ENCODE data around the gene NPIPB6. TPM values are rescaled to one million over a fixed set of nuclear protein-coding genes. Genes with fewer than 3 reads are reported as not detected.

Gene NPIPB6
- total and polyA plus RNA-seq, 4 donors: 0.42 to 0.75 TPM; not detected in 2

GRCh38 chr16:28311913-28312312, 51.4 kb downstream of the NPIPB6 start (continued):
- no peak for TF ChIP-seq REST (IDR thresholded peaks at IDR 0.05)

GRCh38 chr16:28311413-28311812, 51.9 kb downstream of the NPIPB6 start:
- DNase-seq (ENCODE audit: low spot score): no peak
- Histone ChIP-seq H3K9me3 (ENCODE audit: control insufficient read depth in 4 of 4, low read length in 3 of 4) (no peaks in the 10 kb centered on the region), H3K36me3 (ENCODE audit: control insufficient read depth in 4 of 4, insufficient read depth in 3 of 4, low read depth in 1 of 4, low read length in 3 of 4) (no peaks in the 10 kb centered on the region), H3K27ac (ENCODE audit: low read depth in 1 of 2, low read length in 2 of 2) (no peak overlapping the region), H3K4me3 (ENCODE audit: low read depth in 1 of 3, low read length in 3 of 3) (no peak overlapping the region), H3K9ac (ENCODE audit: low read depth in 1 of 2, low read length in 2 of 2) (no peak overlapping the region), H3K27me3 (ENCODE audit: control insufficient read depth in 4 of 4, insufficient read depth in 4 of 4, low read length in 3 of 4) (no peaks in the 10 kb centered on the region), H3K4me1 (ENCODE audit: control insufficient read depth in 4 of 4, insufficient read depth in 4 of 4, low read length in 3 of 4) (peaks cover 0 to 4% (median 1%) of the 10 kb centered on the region in 4 donors)
- TF ChIP-seq FOXA2 (IDR thresholded peaks at IDR 0.05) (no peak), RAD21 (IDR thresholded peaks at IDR 0.05) (no peak), GABPA (IDR thresholded peaks at IDR 0.05 in 1 of 2, conservative IDR thresholded peaks at IDR 0.05 in 1 of 2) (no peak)
- WGBS: 96% methylated on average over 4 of the region's 4 CpGs

GRCh38 chr16:28310796-28311195, 52.5 kb downstream of the NPIPB6 start:
- DNase-seq (ENCODE audit: low spot score): no peak

More at GRCh38 chr16:28310796-28311195, 52.5 kb downstream of the NPIPB6 start:
- no peaks in the 10 kb centered on the region for H3K27me3 ChIP-seq (ENCODE audit: control insufficient read depth in 4 of 4, insufficient read depth in 4 of 4, low read length in 3 of 4)
- H3K4me3 ChIP-seq (ENCODE audit: low read depth in 1 of 3, low read length in 3 of 3): no peak overlapping the region
- no peak overlapping the region for H3K27ac ChIP-seq (ENCODE audit: low read depth in 1 of 2, low read length in 2 of 2)
- no peaks in the 10 kb centered on the region for H3K9me3 ChIP-seq (ENCODE audit: control insufficient read depth in 4 of 4, low read length in 3 of 4)
- H3K4me1 ChIP-seq (ENCODE audit: control insufficient read depth in 4 of 4, insufficient read depth in 4 of 4, low read length in 3 of 4): peaks cover 0 to 4% (median 1%) of the 10 kb centered on the region in 4 donors
- no peaks in the 10 kb centered on the region for H3K36me3 ChIP-seq (ENCODE audit: control insufficient read depth in 4 of 4, insufficient read depth in 3 of 4, low read depth in 1 of 4, low read length in 3 of 4)
- no peak for TF ChIP-seq EGR1 (IDR thresholded peaks at IDR 0.05; ENCODE audit: low read depth in 2 of 2)
- no peak for TF ChIP-seq CTCF (IDR thresholded peaks at IDR 0.05; ENCODE audit: low read depth, low read length, missing input control)
- no peak for TF ChIP-seq FOXA2 (IDR thresholded peaks at IDR 0.05)
- TF ChIP-seq FOXA1 (IDR thresholded peaks at IDR 0.05): no peak
- no peak for TF ChIP-seq ATF3 (IDR thresholded peaks at IDR 0.05)
- TF ChIP-seq RAD21 (IDR thresholded peaks at IDR 0.05): no peak
- TF ChIP-seq RXRA (IDR thresholded peaks at IDR 0.05): no peak
- TF ChIP-seq ZBTB33 (IDR thresholded peaks at IDR 0.05): no peak
- TF ChIP-seq MAX (IDR thresholded peaks at IDR 0.05): no peak
- no peak for TF ChIP-seq TAF1 (conservative IDR thresholded peaks at IDR 0.05)
- no peak for TF ChIP-seq REST (IDR thresholded peaks at IDR 0.05)
- no peak for TF ChIP-seq HNF4A (conservative IDR thresholded peaks at IDR 0.05)
- no peak for TF ChIP-seq YY1 (IDR thresholded peaks at IDR 0.05)
- no peak for TF ChIP-seq HNF4G (IDR thresholded peaks at IDR 0.05)
- no peak for TF ChIP-seq NR2F2 (IDR thresholded peaks at IDR 0.05)
- H3K9ac ChIP-seq (ENCODE audit: low read depth in 1 of 2, low read length in 2 of 2): no peak overlapping the region
- 96% methylated on average over 11 of the region's 11 CpGs for WGBS

Data from liver (tissue), 9 donors.